SK-N-SH (cell line): ENCODE data around the gene SLC2A10.

ENCODE experiments used
- CHD2 ChIP-seq: fragments of 150-350 bp; IDR thresholded peaks from 2 replicates; pipeline ENCODE4 v1.6.1; 2018; ENCODE audit warnings: low read length; ENCODE audit not compliant: partially characterized antibody
- TF ChIP-seq, protein P1 (sequence below): IDR thresholded peaks from 2 replicates; pipeline ENCODE4 v1.4.0; 2012; ENCODE audit warnings: low read depth, borderline replicate concordance

DNA sequence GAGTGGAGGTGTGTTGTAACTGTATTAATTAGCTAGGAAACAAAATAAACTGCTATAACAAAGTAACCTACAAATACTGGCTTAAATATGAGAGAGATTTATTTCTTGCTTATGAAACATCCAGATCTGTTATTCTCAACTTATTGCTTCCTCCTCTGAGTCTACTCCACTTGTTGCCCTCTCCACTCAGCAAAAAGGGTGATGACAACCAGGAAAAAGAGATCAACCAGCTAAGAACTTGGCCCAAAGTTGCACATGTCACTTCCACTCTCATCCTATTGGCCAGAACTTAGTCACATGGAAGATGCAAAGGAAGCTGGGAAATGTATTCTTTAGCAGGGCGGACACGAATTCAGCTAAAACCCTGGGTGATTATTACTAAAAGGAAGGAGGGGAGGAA lies 15.0 kb upstream of the SLC2A10 start:
- no peak for TF ChIP-seq CHD2
- TF ChIP-seq, protein P1, sequence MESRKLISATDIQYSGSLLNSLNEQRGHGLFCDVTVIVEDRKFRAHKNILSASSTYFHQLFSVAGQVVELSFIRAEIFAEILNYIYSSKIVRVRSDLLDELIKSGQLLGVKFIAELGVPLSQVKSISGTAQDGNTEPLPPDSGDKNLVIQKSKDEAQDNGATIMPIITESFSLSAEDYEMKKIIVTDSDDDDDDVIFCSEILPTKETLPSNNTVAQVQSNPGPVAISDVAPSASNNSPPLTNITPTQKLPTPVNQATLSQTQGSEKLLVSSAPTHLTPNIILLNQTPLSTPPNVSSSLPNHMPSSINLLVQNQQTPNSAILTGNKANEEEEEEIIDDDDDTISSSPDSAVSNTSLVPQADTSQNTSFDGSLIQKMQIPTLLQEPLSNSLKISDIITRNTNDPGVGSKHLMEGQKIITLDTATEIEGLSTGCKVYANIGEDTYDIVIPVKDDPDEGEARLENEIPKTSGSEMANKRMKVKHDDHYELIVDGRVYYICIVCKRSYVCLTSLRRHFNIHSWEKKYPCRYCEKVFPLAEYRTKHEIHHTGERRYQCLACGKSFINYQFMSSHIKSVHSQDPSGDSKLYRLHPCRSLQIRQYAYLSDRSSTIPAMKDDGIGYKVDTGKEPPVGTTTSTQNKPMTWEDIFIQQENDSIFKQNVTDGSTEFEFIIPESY: no peak
